Astrocyte of the spinal cord (primary cell): ENCODE data around the gene EWSR1.
A peak's percentile ranks its signal among the peaks of the same experiment; 100 is the strongest.

Source experiments
- DNase-seq: peaks from one replicate; pipeline ENCODE4 v3.0.0; 2011; ENCODE audit warnings: low read depth, low spot score
- H3K4me3 ChIP-seq: 2 replicates; pipeline ENCODE4 v1.5.1; 2011; ENCODE audit warnings: low read depth, mild to moderate bottlenecking, low read length, moderate library complexity
- CTCF ChIP-seq: IDR thresholded peaks from 2 replicates; pipeline ENCODE4 v1.5.1; 2012; ENCODE audit warnings: low read depth, mild to moderate bottlenecking, low read length, inconsistent platforms
- in situ Hi-C: cut with HindIII; loops from 2 replicates; pipeline ENCODE4 v1.10.0; 2017; ENCODE audit warnings: low sequenced_read_pairs

The EWSR1 gene

GRCh38 chr22:29266564-29267461 lies 1.3 kb upstream of the EWSR1 start:
- no peak for TF ChIP-seq CTCF
- in situ Hi-C loops, result no loop called here
- DNase-seq, result peak; percentile 9
- H3K4me3 ChIP-seq, result peak overlapping the region; percentile 95

- no peak for DNase-seq
- in situ Hi-C loops, result no loop called here
- TF ChIP-seq CTCF, result no peak
- H3K4me3 ChIP-seq, result peak overlapping the region; percentile 95
Measured at GRCh38 chr22:29267462-29267857, 608 bp upstream of the EWSR1 start.

GRCh38 chr22:29268511-29269229 lies 602 bp downstream of the EWSR1 start:
- peak; percentile 82 for DNase-seq
- in situ Hi-C loops, result no loop called here
- TF ChIP-seq CTCF, result no peak
- peak overlapping the region; percentile 95 for H3K4me3 ChIP-seq

- in situ Hi-C loops, result no loop called here
- no peak for DNase-seq
- peak overlapping the region; percentile 95 for H3K4me3 ChIP-seq
- no peak for TF ChIP-seq CTCF
Measured at GRCh38 chr22:29269230-29269604, 1.1 kb downstream of the EWSR1 start.

GRCh38 chr22:29269731-29270474 lies 1.8 kb downstream of the EWSR1 start:
- no peak for TF ChIP-seq CTCF
- peak; percentile 31 for DNase-seq
- in situ Hi-C loops, result no loop called here
- H3K4me3 ChIP-seq, result peak overlapping the region; percentile 95
